GM19023 (cell line): ENCODE measurements around the gene NPTN.
"Not testable (repeated sequence)": the region's sequence is repeated elsewhere in the genome, so short reads cannot be mapped to it uniquely, and the experiment has no call there.

Experiments
- ATAC-seq: cut with Tn5 transposase; IDR thresholded peaks from one replicate; pipeline ENCODE4 v1.9.1; 2021; ENCODE audit warnings: mild to moderate bottlenecking, moderate library complexity; ENCODE audit not compliant: unreplicated experiment

The NPTN gene

GRCh38 chr15:73573037-73573436, 60.2 kb downstream of the NPTN start:
- no peak for ATAC-seq

- no peak for ATAC-seq
Observed at GRCh38 chr15:73572296-73572695, 60.9 kb downstream of the NPTN start.

GRCh38 chr15:73571346-73571745, 61.8 kb downstream of the NPTN start:
- no peak for ATAC-seq

GRCh38 chr15:73570355-73571032, 62.7 kb downstream of the NPTN start:
- ATAC-seq, result no peak

GRCh38 chr15:73569361-73569760, 63.8 kb downstream of the NPTN start:
- no peak for ATAC-seq

- ATAC-seq, result no peak
Observed at GRCh38 chr15:73568564-73569280, 64.5 kb downstream of the NPTN start.

GRCh38 chr15:73567020-73567419, 66.2 kb downstream of the NPTN start:
- no peak for ATAC-seq

- no peak for ATAC-seq
Observed at GRCh38 chr15:73564255-73564654, 68.9 kb downstream of the NPTN start.

- ATAC-seq, result no peak
Observed at GRCh38 chr15:73560501-73561117, 72.6 kb downstream of the NPTN start.

- no peak for ATAC-seq
Observed at GRCh38 chr15:73558529-73558928, 74.7 kb downstream of the NPTN start.

GRCh38 chr15:73555080-73555479, 78.1 kb downstream of the NPTN start:
- no peak for ATAC-seq

- ATAC-seq, result no peak
Observed at GRCh38 chr15:73550190-73550589, 83.0 kb downstream of the NPTN start.

GRCh38 chr15:73548925-73549324, 84.3 kb downstream of the NPTN start:
- not testable (repeated sequence) for ATAC-seq

GRCh38 chr15:73541479-73541878, 91.7 kb downstream of the NPTN start:
- no peak for ATAC-seq

- ATAC-seq, result no peak
Observed at GRCh38 chr15:73540161-73540560, 93.0 kb downstream of the NPTN start.

GRCh38 chr15:73539212-73540128, 93.7 kb downstream of the NPTN start:
- ATAC-seq, result no peak

GRCh38 chr15:73538563-73539211, 94.5 kb downstream of the NPTN start:
- no peak for ATAC-seq

GRCh38 chr15:73538123-73538522, 95.1 kb downstream of the NPTN start:
- no peak for ATAC-seq

- no peak for ATAC-seq
Observed at GRCh38 chr15:73530649-73531048, 102.5 kb downstream of the NPTN start.

- no peak for ATAC-seq
Observed at GRCh38 chr15:73527598-73527997, 105.6 kb downstream of the NPTN start.

- ATAC-seq, result no peak
Observed at GRCh38 chr15:73524919-73525318, 108.3 kb downstream of the NPTN start.
